Stimulated activated CD4-positive, alpha-beta T cell treated with anti-CD3 and anti-CD28 coated beads, Interleukin-1b, Interleukin-23, amount 100 ng/mL, for 4 hours (primary cell): Measurements from ENCODE around the gene UMPS.
"Not testable (repeated sequence)": the region's sequence is repeated elsewhere in the genome, so short reads cannot be mapped to it uniquely, and the experiment has no call there.

Experiments
- DNase-seq, 2 donors: peaks; one replicate each; pipeline ENCODE4 v3.0.0-alpha.2; 2020; ENCODE audit warnings: low read depth in 2 of 2

UMPS gene

DNA sequence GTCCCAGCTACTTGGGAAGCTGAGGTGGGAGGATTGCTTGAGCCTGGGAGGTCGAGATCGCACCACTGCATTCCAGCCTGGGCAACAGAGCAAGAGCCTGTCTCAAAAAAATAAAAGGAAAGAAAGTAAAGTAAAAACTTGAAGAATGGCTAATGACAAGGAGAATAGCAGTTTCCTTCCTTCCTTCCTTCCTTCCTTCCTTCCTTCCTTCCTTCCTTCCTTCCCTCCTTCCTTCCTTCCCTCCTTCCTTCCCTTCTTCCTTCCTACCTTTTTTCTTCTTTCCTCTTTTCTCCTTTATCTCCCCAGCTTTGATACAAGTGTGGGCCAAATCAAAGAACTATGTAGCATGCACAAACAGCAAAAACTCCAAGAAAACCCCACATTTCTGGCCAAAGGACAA is 23.0 kb upstream of the UMPS start:
- DNase-seq, result not testable (repeated sequence)

- no peak for DNase-seq
Measured at GRCh38 chr3:124707656-124708062, 22.6 kb upstream of the UMPS start.

- no peak for DNase-seq
Measured at GRCh38 chr3:124714223-124714853, 15.9 kb upstream of the UMPS start.

DNA sequence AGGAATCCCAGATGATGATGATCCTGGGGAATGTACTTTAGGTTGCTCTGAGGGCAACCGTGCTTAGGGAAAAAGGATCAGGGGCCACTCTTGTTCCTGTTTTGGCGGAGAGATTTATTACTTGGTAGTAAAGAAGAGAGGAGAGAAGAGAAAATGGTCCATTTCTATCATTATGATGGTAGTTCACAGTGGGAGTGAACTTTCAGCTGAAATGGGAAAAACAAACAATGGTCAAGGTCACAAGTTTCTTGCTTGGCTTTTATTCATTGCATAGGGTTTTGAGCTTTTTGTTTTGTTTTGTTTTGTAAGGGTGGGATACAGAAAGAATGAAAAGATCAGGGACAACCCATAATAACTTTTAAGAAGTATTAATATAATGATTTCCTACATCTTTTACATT is 7.7 kb upstream of the UMPS start:
- no peak for DNase-seq

DNA sequence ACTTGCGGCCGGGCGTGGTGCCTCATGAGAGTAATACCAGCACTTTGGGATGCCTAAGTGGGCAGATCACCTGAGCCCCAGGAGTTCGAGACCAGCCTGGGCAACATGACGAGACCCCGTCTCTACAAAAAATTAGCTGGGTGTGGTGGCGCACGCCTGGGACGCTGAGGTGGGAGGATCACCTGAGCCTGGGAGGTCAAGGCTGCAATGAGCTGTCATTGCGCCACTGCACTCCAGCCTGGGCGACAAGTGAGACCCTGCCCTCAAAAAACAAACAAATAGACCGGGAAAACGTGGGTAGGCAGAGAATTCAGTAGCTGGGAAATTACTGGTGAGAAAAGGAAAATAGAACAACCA is 667 bp downstream of the UMPS start:
- DNase-seq, result peak in 1 of 2 donors; percentile 17

DNA sequence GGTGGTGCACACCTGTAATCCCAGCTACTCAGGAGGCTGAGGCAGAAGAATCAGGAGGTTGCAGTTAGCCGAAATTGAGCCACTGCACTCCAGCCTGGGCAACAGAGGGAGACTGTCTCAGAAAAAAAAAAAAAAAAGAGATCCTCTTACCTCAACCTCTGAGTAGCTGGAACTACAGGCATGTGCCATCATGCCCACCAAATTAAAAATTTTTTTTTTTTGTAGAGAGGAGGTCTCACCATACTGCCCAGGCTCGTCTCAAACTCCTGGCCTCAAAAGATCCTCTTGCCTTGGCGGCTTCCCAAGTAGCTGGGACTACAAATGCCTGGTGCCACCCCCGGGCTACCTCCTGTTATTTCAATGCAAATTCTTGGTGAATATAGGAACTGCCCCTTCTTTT is 1.5 kb downstream of the UMPS start:
- no peak for DNase-seq

DNA sequence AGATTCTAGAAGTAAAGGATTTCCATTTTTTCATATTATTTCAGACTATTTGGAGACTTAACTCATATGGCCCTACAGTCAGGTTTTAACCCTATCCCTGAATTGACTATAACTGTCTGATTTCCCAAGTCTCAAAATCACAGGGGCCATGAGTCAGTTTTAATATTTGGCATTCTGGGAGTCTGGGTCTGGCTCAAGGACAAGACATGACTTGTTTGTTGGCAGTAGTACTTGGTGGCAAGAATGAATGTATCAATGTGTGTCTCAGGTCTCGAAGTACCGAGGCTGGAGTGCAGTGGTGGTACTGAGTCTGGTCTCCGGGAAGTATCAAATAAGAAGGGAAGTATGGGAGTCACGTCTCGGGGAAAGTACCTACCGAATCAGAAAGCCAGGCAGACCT is 10.8 kb downstream of the UMPS start:
- DNase-seq, result no peak

GRCh38 chr3:124745756-124746155 is 15.5 kb downstream of the UMPS start:
- DNase-seq, result no peak

- DNase-seq, result no peak
Measured at GRCh38 chr3:124747111-124747981, 17.1 kb downstream of the UMPS start.

DNA sequence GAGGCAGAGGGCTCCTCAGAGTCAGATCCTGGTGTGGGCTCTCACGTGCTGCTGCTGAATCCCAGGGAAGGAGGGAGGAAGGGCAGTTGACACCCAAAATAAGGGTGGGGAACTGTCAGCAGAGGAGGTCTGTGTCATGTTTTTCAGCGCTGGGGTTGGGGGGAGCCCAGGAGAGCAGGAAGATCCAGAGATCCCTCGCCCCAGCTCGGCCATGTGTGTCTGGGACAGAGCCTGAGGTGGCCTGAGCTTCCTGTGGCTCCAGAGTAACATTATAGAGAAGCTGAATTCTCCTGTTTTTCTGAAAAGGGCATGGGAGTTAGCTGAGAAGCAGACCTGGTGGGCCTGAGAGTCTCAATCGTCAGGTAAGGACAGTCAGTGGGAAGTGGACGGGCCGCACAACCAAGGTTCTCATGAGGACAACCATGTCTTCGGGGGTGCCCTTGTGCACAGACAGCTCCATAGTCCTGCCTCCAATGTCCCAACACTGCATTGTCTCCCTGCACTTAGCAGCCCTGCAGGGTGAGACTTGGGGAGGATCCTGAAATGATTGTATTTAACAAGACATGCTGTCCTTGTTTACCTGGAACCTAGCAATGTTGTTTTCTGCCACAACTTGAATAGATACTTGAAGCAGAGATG is 18.4 kb downstream of the UMPS start:
- DNase-seq, result no peak

GRCh38 chr3:124749877-124750276 is 19.6 kb downstream of the UMPS start:
- not testable (repeated sequence) for DNase-seq

- DNase-seq, result no peak
Measured at GRCh38 chr3:124751501-124751900, 21.2 kb downstream of the UMPS start.

GRCh38 chr3:124752051-124752450 is 21.8 kb downstream of the UMPS start:
- DNase-seq, result no peak

- not testable (repeated sequence) for DNase-seq
Measured at GRCh38 chr3:124757926-124758325, 27.7 kb downstream of the UMPS start.

GRCh38 chr3:124758851-124759635 is 28.8 kb downstream of the UMPS start:
- no peak for DNase-seq

- DNase-seq, result no peak
Measured at GRCh38 chr3:124759666-124760401, 29.6 kb downstream of the UMPS start.

- no peak for DNase-seq
Measured at GRCh38 chr3:124760601-124761000, 30.3 kb downstream of the UMPS start.

- DNase-seq, result peak; percentile 73 to 78
Measured at GRCh38 chr3:124761250-124761796, 31.1 kb downstream of the UMPS start.

DNA sequence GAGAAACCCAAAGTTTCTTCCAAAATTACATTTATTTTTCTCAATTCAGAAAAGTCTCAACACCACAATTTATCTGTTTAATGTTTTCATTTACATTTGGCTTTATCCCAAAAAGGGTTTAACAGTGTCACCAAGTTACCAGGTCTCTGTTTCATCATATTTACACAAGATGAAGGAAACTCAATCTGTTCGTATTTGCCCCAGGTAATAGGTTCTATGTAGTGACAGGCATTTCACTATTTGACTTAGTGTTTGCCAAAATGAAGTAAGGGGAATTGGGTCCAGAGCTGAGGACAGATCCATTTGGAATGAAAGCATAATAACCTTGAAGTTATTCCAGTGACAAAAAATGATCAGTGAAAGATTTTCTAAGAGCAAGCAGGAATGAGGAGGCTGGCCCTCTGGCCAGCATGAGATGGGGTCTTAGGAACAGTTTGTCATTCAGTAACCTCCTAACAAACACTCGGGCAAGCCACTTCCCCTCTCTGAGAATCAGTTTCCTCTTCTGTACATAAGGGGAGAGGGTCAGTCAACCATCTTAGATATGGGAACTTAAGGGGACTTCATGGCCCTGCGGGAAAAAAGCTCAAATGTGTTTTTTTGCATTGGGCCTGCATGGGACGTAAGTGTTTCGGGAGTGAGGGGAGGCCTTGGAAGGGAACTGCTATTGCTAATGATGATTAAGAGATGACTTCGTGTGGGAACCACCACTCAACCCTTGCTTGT is 31.8 kb downstream of the UMPS start:
- DNase-seq, result no peak

GRCh38 chr3:124762661-124763011 is 32.4 kb downstream of the UMPS start:
- no peak for DNase-seq
